ENCODE data around the gene LGSN. TPM values are rescaled to one million over a fixed set of nuclear protein-coding genes. Genes with fewer than 3 reads are reported as not detected.
"Not testable (repeated sequence)": the region's sequence is repeated elsewhere in the genome, so short reads cannot be mapped to it uniquely, and the experiment has no call there.

The LGSN gene
- total RNA-seq = under 1 TPM; 0.17 to 0.40 TPM

DNA sequence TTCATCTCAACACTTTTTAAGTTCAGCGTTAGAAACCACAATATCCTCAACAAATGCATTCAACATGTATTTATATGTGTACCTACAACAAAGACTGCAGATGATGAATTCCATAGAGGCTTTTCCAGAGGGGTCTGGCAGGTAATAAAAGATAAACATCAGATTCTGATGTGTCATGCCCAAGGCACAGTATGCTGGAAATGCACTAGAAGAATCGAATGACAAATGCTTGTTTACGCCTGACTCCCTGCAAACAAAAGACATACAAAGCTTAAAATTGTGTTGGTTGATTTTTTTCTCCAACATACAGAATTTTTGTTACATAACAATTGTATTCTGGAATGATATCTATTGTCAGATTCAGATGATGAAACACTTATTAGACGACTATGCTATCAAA lies at the start of gene LGSN:
LGSN (minus strand) TSS at position 45 of the 400 bp plus-strand sequence; CDS start at position 5, 40 bp downstream.
- Mint-ChIP-seq H3K27me3 (peaks cover 9% of the 10 kb centered on the region), H3K4me1 (no peaks in the 10 kb centered on the region), H3K36me3 (no peaks in the 10 kb centered on the region), H3K9me3 (no peaks in the 10 kb centered on the region), H3K27ac (no peak within 1 kb of the TSS), H3K4me3 (no peak within 1 kb of the TSS)
- no peak for ATAC-seq (ENCODE audit: low read depth)
- POLR2A ChIA-PET = no interaction called here
- no peak for DNase-seq

GRCh38 chr6:63368347-63368746 lies 48.6 kb upstream of the LGSN start:
- DNase-seq (no peak), ATAC-seq (ENCODE audit: low read depth) (no peak)
- Mint-ChIP-seq H3K36me3 (no peaks in the 10 kb centered on the region), H3K4me3 (no peak overlapping the region), H3K27me3 (peaks cover 13% of the 10 kb centered on the region), H3K27ac (no peak overlapping the region), H3K9me3 (peaks cover 2% of the 10 kb centered on the region), H3K4me1 (no peaks in the 10 kb centered on the region)
- POLR2A ChIA-PET = no interaction called here

DNA sequence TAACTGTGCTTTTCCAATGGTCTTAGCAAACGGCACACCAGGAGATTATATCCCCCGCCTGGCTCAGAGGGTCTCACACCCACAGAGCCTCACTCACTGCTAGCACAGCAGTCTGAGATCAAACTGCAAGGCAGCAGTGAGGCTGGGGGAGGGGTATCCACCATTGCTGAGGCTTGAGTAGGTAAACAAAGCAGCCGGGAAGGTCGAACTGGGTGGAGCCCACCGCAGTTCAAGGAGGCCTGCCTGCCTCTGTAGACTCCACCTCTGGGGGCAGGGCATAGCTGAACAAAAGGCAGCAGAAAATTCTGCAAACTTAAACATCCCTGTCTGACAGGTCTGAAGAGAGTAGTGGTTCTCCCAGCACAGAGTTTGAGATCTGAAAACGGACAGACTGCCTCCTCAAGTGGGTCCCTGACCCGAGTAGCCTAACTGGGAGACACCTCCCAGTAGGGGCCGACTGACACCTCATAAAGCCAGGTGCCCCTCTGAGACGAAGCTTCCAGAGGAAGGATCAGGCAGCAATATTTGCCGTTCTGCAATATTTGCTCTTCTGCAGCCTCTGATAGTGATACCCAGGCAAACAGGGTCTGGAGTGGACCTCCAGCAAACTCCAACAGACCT lies 42.8 kb upstream of the LGSN start:
- H3K27ac Mint-ChIP-seq; DNase-seq; POLR2A ChIA-PET; H3K36me3 Mint-ChIP-seq; H3K4me1 Mint-ChIP-seq; H3K4me3 Mint-ChIP-seq; ATAC-seq (ENCODE audit: low read depth); H3K9me3 Mint-ChIP-seq: not testable (repeated sequence)
- peaks cover 22% of the 10 kb centered on the region for H3K27me3 Mint-ChIP-seq

DNA sequence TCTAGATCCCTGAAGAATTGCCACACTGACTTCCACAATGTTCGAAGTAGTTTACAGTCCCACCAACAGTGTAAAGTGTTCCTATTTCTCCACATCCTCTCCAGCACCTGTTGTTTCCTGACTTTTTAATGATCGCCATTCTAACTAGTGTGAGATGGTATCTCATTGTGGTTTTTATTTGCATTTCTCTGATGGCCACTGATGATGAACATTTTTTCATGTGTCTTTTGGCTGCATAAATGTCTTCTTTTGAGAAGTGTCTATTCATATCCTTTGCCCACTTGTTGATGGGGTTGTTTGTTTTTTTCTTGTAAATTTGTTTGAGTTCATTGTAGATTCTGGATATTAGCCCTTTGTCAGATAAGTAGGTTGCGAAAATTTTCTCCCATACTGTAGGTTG lies 37.6 kb upstream of the LGSN start:
- H3K36me3 Mint-ChIP-seq; H3K4me3 Mint-ChIP-seq; H3K27ac Mint-ChIP-seq; DNase-seq; ATAC-seq (ENCODE audit: low read depth); H3K27me3 Mint-ChIP-seq; POLR2A ChIA-PET: not testable (repeated sequence)
- peaks cover 13% of the 10 kb centered on the region for H3K4me1 Mint-ChIP-seq
- peaks cover 10% of the 10 kb centered on the region for H3K9me3 Mint-ChIP-seq

- Mint-ChIP-seq H3K27ac (no peak overlapping the region), H3K36me3 (peaks cover 3% of the 10 kb centered on the region), H3K4me3 (no peak overlapping the region), H3K27me3 (peaks cover 12% of the 10 kb centered on the region), H3K9me3 (peaks cover 10% of the 10 kb centered on the region), H3K4me1 (peaks cover 23% of the 10 kb centered on the region)
- no peak for ATAC-seq (ENCODE audit: low read depth)
- DNase-seq = no peak
- POLR2A ChIA-PET = no interaction called here
Observed at GRCh38 chr6:63355632-63356031, 35.8 kb upstream of the LGSN start.

DNA sequence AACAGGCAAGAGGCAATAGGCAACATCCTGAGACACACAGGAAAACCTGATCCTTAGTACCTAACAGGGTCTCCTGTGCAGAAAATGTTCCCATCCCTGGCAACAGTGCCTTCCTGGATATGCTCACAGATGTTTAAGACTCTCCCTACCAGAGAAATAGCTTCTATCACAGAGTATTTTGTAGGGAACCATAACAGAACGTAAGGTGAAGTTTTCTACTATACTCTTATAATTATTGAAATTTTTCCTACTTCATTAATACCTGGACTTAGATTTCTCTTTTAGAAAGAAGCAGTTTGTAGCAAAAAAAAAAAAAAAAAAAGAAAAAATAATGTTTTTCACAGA lies 33.5 kb upstream of the LGSN start:
- POLR2A ChIA-PET = interaction anchor here (0.6 to 2.0 kb wide), 5 partner anchors 220 to 553 kb away, joined by 3 to 14 read pairs (median 4); partner anchors contain the start of gene PHF3
- DNase-seq (no peak), ATAC-seq (ENCODE audit: low read depth) (peak; percentile 22)
- peaks cover 6% of the 10 kb centered on the region for H3K9me3 Mint-ChIP-seq
- peak overlapping the region; percentile 82 for H3K27ac Mint-ChIP-seq
- H3K4me1 Mint-ChIP-seq = peaks cover 26% of the 10 kb centered on the region
- peaks cover 17% of the 10 kb centered on the region for H3K27me3 Mint-ChIP-seq
- no peaks in the 10 kb centered on the region for H3K36me3 Mint-ChIP-seq
- H3K4me3 Mint-ChIP-seq = peak overlapping the region; percentile 70

DNA sequence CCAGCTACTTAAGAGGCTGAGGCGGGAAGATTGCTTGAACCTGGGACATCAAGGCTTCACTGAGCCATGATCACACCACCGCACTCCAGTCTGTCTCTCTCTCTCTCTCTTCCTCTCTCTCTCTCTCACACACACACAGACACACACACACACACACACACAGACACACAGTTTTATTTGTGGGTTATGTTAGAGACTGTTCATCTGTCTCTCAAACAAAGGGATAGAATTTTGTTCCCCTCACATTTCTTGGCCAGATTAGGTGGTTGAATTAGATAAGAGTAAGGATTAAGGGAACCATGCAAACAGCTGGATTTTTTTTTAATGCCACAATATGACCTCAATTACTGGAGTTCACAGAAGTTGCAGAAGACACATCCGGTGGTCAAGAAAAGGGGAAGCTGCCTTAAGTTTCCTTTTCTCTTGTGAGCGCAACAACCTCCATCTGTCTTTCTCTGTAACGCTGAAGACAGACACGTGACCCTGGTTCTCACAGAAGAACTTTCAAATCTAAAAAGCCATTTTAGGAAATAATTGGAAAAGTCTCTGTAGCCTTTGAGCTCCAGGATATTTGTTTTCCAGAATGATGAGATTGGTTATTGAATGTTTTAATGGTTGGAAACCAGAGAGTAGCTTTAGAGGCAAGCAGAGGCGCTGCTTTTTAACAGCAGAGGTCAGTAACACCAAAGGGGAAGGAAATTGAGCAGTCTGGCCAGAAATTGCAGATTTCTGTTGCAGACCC lies 32.9 kb upstream of the LGSN start:
- H3K9me3 Mint-ChIP-seq = peaks cover 6% of the 10 kb centered on the region
- peak overlapping the region; percentile 82 for H3K27ac Mint-ChIP-seq
- ATAC-seq (ENCODE audit: low read depth) (peak; percentile 71), DNase-seq (peak; percentile 31)
- peaks cover 22% of the 10 kb centered on the region for H3K27me3 Mint-ChIP-seq
- peaks cover 26% of the 10 kb centered on the region for H3K4me1 Mint-ChIP-seq
- no peaks in the 10 kb centered on the region for H3K36me3 Mint-ChIP-seq
- H3K4me3 Mint-ChIP-seq = peak overlapping the region; percentile 70
- POLR2A ChIA-PET = interaction anchor here (0.6 to 2.0 kb wide), 6 partner anchors 24 to 554 kb away, joined by 3 to 14 read pairs (median 4); partner anchors contain the start of gene PHF3

GRCh38 chr6:63352069-63352543 lies 32.3 kb upstream of the LGSN start:
- DNase-seq = no peak
- Mint-ChIP-seq H3K4me1 (peaks cover 26% of the 10 kb centered on the region), H3K36me3 (no peaks in the 10 kb centered on the region), H3K4me3 (peak overlapping the region; percentile 70), H3K27me3 (peaks cover 24% of the 10 kb centered on the region), H3K27ac (peak overlapping the region; percentile 82), H3K9me3 (peaks cover 6% of the 10 kb centered on the region)
- POLR2A ChIA-PET = interaction anchor here (0.6 to 2.0 kb wide), 4 partner anchors 25 to 412 kb away, joined by 3 to 14 read pairs (median 4); no protein-coding TSS in a partner anchor
- peak; percentile 35 for ATAC-seq (ENCODE audit: low read depth)

GRCh38 chr6:63349401-63349800 lies 29.6 kb upstream of the LGSN start:
- H3K4me1 Mint-ChIP-seq = peaks cover 26% of the 10 kb centered on the region
- peaks cover under 1% of the 10 kb centered on the region for H3K9me3 Mint-ChIP-seq
- H3K4me3 Mint-ChIP-seq = no peak overlapping the region
- POLR2A ChIA-PET = no interaction called here
- no peaks in the 10 kb centered on the region for H3K36me3 Mint-ChIP-seq
- DNase-seq (no peak), ATAC-seq (ENCODE audit: low read depth) (no peak)
- H3K27ac Mint-ChIP-seq = no peak overlapping the region
- H3K27me3 Mint-ChIP-seq = peaks cover 35% of the 10 kb centered on the region

GRCh38 chr6:63348836-63349235 lies 29.1 kb upstream of the LGSN start:
- Mint-ChIP-seq H3K9me3 (no peaks in the 10 kb centered on the region), H3K4me3 (no peak overlapping the region), H3K27ac (no peak overlapping the region), H3K27me3 (peaks cover 35% of the 10 kb centered on the region), H3K4me1 (peaks cover 25% of the 10 kb centered on the region), H3K36me3 (no peaks in the 10 kb centered on the region)
- DNase-seq (no peak), ATAC-seq (ENCODE audit: low read depth) (no peak)
- POLR2A ChIA-PET = no interaction called here

DNA sequence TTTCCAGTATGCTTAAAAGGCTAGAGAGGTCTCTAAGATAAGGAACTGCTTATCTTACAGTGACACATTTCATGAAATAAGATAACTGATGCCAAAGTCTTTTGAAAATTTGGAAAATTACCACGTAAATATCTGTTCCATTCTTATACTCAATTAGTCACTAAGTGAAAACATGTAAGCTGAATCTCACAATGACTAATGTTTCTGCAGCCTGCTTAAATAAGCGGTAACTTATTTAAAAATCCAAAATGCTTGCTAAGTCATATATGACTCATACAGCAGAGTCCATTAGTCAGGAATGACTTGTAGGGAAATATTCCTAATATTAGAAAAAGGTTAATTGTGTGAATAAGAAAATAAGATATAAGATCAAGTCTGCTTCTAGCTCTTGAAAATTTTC lies 27.8 kb upstream of the LGSN start:
- Mint-ChIP-seq H3K27me3 (peaks cover 35% of the 10 kb centered on the region), H3K27ac (no peak overlapping the region), H3K4me3 (no peak overlapping the region), H3K36me3 (no peaks in the 10 kb centered on the region), H3K9me3 (no peaks in the 10 kb centered on the region), H3K4me1 (peaks cover 16% of the 10 kb centered on the region)
- POLR2A ChIA-PET = no interaction called here
- DNase-seq (no peak), ATAC-seq (ENCODE audit: low read depth) (no peak)

DNA sequence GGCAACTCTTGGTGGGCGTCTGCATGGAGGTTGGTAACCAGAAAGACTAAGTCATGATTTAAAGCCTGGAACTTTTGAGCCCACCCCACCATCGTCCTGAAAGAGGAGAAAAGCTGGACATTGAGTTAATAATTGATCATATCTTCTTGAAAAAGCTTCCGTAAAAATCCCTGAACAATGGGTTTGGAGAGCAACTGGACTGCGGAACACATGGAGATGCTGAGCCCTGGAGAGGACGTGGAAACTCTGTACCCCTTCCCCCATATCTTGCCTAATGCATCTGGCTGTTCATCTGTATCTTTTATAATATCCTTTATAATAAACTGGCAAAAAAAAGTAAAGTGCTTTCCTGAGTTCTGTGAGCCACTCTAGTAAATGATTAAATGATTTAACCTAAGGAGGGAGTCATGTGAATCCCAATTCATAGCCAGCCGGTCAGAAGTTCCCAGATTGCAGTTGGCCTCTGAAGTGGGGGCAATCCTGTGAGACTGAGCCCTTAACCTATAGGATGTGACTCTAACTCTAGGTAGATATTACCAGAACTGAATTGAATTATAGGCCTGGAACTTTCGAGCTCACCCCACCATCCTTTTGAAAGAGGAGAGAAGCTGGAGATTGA lies 26.5 kb upstream of the LGSN start:
- Mint-ChIP-seq H3K27ac (no peak overlapping the region), H3K36me3 (no peaks in the 10 kb centered on the region), H3K27me3 (peaks cover 34% of the 10 kb centered on the region), H3K4me1 (peaks cover 5% of the 10 kb centered on the region), H3K9me3 (no peaks in the 10 kb centered on the region), H3K4me3 (no peak overlapping the region)
- ATAC-seq (ENCODE audit: low read depth) = no peak
- POLR2A ChIA-PET = no interaction called here
- DNase-seq = no peak

DNA sequence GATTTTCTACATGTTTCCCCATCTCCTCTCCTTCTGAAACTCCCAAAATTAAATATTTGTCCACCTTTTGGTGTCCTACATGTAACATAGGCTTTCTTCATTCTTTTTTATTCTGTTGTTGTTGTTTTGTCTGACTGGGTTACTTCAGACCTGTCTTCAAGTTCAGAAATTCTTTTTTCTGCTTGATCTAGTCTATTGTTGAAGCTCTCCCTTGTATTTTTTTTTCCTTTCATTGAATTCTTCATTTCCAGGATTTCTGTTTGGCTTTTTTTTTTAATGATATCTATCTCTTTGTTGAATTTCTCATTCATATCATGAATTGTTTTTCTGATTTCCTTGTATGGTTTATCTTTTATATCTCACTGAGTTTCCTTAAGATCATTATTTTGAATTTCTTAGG lies 20.6 kb upstream of the LGSN start:
- POLR2A ChIA-PET = no interaction called here
- no peak overlapping the region for H3K27ac Mint-ChIP-seq

More for the DNA sequence above, 20.6 kb upstream of the LGSN start:
- Mint-ChIP-seq H3K36me3 (no peaks in the 10 kb centered on the region), H3K4me3 (no peak overlapping the region), H3K4me1 (no peaks in the 10 kb centered on the region), H3K27me3 (peaks cover 2% of the 10 kb centered on the region), H3K9me3 (no peaks in the 10 kb centered on the region)
- ATAC-seq (ENCODE audit: low read depth) (no peak), DNase-seq (no peak)

Measured in activated naive CD8-positive, alpha-beta T cell treated with anti-CD3 and anti-CD28 coated beads, Interleukin-2, amount 10 ng/mL, durations not matched to agents 7 days and 5 days (primary cell).